Fibroblast of pulmonary artery (primary cell): Measurements from ENCODE around the gene ARHGEF40.

Source experiments
- DNase-seq: peaks from one replicate; pipeline ENCODE4 v3.0.0-alpha.2; 2010; ENCODE audit warnings: low read depth
- H3K4me3 ChIP-seq: replicated peaks from 2 replicates; pipeline ENCODE4 v1.5.1; 2011; ENCODE audit warnings: low read depth, mild to moderate bottlenecking, control low read depth, low read length, moderate library complexity
- TF ChIP-seq, protein P1 (sequence below): IDR thresholded peaks from 2 replicates; pipeline ENCODE4 v1.5.1; 2011; ENCODE audit warnings: mild to moderate bottlenecking, control low read depth, low read length, inconsistent platforms; ENCODE audit errors: missing control alignments

The ARHGEF40 gene

DNA sequence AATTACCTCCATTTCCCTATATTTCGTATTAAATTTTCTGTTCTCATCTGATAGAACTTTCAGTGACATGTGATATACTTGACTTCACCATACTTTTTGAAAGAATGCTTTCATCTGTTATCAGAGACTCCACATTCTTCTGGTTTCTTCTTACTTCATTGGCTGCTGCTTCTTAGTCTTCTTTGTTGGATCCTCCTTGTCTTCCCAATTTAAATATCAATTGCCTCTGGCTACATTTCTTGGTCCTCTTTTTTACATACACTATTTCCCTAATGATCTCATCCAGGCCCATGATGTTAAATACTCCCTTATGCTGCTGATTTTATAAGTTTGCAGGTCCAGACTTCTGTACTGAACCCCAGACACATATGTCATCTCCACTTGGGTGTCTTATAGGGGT, 63.8 kb downstream of the ARHGEF40 start:
- no peak overlapping the region for H3K4me3 ChIP-seq
- TF ChIP-seq, protein P1, sequence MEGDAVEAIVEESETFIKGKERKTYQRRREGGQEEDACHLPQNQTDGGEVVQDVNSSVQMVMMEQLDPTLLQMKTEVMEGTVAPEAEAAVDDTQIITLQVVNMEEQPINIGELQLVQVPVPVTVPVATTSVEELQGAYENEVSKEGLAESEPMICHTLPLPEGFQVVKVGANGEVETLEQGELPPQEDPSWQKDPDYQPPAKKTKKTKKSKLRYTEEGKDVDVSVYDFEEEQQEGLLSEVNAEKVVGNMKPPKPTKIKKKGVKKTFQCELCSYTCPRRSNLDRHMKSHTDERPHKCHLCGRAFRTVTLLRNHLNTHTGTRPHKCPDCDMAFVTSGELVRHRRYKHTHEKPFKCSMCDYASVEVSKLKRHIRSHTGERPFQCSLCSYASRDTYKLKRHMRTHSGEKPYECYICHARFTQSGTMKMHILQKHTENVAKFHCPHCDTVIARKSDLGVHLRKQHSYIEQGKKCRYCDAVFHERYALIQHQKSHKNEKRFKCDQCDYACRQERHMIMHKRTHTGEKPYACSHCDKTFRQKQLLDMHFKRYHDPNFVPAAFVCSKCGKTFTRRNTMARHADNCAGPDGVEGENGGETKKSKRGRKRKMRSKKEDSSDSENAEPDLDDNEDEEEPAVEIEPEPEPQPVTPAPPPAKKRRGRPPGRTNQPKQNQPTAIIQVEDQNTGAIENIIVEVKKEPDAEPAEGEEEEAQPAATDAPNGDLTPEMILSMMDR, result no peak
- no peak for DNase-seq

DNA sequence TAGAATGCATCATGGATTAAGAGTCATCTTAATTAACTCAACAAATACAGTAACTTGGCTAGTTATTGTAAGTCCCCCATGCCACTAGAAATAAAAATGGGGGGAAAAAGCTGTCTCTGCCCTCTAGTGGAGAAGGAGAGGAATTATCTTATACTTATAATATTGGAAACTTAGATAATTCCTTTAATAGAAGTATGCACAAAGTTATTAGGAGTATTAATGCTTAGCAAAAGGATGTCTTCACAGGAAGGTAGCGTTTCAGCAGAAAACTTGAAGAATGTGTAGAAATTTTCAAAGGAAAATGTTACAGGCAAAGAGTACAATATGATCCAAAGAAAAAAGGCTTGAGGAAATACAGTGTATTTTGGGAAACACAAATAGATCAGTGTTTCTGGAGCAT, 65.9 kb downstream of the ARHGEF40 start:
- TF ChIP-seq, protein P1, result peak; percentile 71
- DNase-seq, result peak; percentile 33
- no peak overlapping the region for H3K4me3 ChIP-seq
